Duodenal mucosa (tissue), 2 donors: ENCODE results near the gene RGL3.
"Not testable (repeated sequence)": the region's sequence is repeated elsewhere in the genome, so short reads cannot be mapped to it uniquely, and the experiment has no call there.

Experiments used
- H3K27ac ChIP-seq: one replicate; pipeline ENCODE4 v1.7.0; 2013; ENCODE audit warnings: low read depth, low read length
- H3K27me3 ChIP-seq, 2 donors: one replicate each; pipeline ENCODE4 v1.7.0; 2013; ENCODE audit warnings: low read length in 2 of 2, control low read depth in 1 of 2; ENCODE audit not compliant: insufficient read depth in 2 of 2, control insufficient read depth in 1 of 2
- H3K36me3 ChIP-seq, 2 donors: one replicate each; pipeline ENCODE4 v1.7.0; 2013; ENCODE audit warnings: low read length in 2 of 2, control low read depth in 1 of 2; ENCODE audit not compliant: insufficient read depth in 2 of 2, control insufficient read depth in 1 of 2
- H3K4me1 ChIP-seq, 2 donors: one replicate each; pipeline ENCODE4 v1.7.0; 2013; ENCODE audit warnings: low read length in 2 of 2, control low read depth in 1 of 2; ENCODE audit not compliant: insufficient read depth in 2 of 2, control insufficient read depth in 1 of 2
- H3K4me3 ChIP-seq, 2 donors: one replicate each; pipeline ENCODE4 v1.7.0; 2013; ENCODE audit warnings: low read length in 2 of 2, low read depth in 1 of 2
- H3K9ac ChIP-seq, 2 donors: one replicate each; pipeline ENCODE4 v1.7.0; 2013; ENCODE audit warnings: low read length in 2 of 2, low read depth in 1 of 2
- H3K9me3 ChIP-seq, 2 donors: one replicate each; pipeline ENCODE4 v1.7.0; 2013; ENCODE audit warnings: low read length in 2 of 2, control low read depth in 1 of 2; ENCODE audit not compliant: control insufficient read depth in 1 of 2

RGL3 gene

DNA sequence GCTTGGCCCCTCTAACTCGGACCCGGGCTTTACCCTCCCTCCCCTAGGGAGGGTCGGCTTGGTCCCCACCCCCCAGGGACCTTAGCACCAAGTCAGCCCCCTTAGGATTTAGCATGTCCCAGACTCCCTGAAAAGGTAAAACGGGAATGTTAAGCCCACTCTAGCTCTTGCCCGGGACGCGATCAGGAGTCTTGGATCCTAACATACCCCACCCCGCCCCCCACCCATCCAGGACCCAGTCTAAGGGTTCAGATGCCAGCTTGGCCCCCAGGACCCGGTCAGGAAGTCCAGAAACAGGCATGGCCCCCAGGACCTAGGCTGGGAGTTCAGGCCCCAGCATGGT, 35.4 kb downstream of the RGL3 start:
- Histone ChIP-seq H3K4me3 (peak overlapping the region; percentile 47 to 55), H3K27ac (no peak overlapping the region), H3K9me3 (no peaks in the 10 kb centered on the region), H3K36me3 (no peaks in the 10 kb centered on the region), H3K4me1 (peaks cover 14 to 34% of the 10 kb centered on the region in 2 donors), H3K27me3 (no peaks in the 10 kb centered on the region), H3K9ac (peak overlapping the region in 1 of 2 donors; percentile 18)

DNA sequence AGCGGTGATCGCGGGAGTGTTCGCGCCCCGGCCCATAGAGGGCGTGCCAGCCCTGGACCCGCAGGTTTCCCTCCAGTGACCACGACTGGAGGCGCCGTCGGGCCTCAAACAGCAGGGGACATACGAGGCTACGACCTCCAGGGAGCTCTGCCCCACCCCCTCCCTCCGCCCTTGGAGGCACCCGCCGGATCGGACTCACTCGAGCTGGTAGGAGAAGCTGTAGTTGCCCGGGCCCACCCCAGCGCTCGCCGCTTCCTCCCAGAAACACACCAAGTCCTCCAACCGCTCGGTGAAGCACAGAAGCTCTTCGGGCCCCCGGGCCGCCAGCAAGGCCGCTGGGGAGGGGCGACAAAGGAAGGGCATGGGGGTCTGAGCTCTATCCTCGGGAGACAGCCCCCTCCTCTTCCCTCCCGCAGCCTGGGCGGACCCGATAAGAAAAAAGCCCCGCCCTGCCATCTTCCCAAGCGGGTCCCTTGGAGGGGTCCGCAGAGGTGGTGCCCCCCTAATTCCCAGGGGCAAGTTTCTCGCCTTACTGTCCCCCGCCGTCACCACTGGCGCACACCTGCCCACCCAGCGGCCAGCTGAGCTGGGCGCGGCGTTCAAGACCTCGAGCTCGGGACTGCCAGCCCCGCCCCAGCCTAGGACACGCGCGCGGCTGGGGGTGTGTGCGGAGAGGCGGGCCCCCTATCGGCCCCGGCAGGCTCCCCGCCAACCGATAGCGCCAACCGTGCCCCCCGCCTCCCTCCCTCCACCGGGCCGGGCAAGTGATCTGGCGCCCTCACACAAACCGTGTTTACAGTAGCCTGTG, 36.0 kb downstream of the RGL3 start:
- Histone ChIP-seq H3K9ac (peak overlapping the region in 1 of 2 donors; percentile 18), H3K36me3 (no peaks in the 10 kb centered on the region), H3K27ac (no peak overlapping the region), H3K9me3 (no peaks in the 10 kb centered on the region), H3K4me1 (peaks cover 14 to 34% of the 10 kb centered on the region in 2 donors), H3K27me3 (no peaks in the 10 kb centered on the region), H3K4me3 (peak overlapping the region; percentile 47 to 55)

DNA sequence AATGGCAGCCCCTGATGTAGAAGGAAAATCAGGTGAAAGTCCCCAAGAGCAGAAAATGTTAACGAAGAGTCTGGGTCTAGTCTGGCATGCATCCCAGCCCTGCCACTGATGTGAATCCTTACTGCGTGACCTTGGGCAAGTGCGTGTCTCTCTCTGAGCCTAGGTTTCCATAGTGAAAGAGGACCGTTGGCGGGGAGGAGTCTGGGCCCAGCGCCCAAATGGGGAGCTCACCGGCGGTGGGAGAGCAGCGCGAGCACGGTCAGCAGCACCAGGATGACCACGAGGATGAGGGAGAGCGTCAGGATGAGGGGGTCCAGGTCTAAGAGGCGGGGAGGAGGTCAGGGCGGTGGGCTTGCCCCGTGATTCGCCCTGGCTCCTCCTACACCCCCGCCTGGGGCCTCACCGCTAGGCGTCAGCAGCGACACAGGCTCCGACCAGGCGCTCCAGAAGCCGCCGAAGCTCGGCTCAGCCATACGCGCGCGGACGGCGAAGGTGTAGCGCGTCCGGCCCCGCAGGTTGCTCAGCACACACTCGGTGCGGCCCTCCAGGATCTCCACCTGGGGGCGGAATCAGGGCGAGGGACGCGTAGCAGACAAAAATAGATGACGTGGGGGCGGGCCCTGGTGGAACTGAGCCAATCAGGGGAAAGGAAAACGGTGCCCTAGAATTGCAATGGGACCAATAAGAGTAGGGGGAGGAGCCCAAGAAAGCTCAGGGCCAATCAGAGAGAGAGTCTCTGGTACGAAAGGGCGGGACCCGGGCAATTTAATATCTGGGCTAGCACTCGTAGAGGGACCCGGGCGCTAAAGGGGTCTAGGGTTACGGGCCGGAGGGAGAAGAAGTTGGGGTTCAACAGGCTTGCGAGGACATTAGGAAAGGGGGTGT, 38.2 kb downstream of the RGL3 start:
- H3K4me1 ChIP-seq, result peaks cover 15 to 40% of the 10 kb centered on the region in 2 donors
- H3K27me3 ChIP-seq, result no peaks in the 10 kb centered on the region
- peak overlapping the region; percentile 74 to 93 for H3K4me3 ChIP-seq
- no peaks in the 10 kb centered on the region for H3K36me3 ChIP-seq
- peak overlapping the region; percentile 76 for H3K27ac ChIP-seq
- no peaks in the 10 kb centered on the region for H3K9me3 ChIP-seq
- peak overlapping the region; percentile 61 to 87 for H3K9ac ChIP-seq

DNA sequence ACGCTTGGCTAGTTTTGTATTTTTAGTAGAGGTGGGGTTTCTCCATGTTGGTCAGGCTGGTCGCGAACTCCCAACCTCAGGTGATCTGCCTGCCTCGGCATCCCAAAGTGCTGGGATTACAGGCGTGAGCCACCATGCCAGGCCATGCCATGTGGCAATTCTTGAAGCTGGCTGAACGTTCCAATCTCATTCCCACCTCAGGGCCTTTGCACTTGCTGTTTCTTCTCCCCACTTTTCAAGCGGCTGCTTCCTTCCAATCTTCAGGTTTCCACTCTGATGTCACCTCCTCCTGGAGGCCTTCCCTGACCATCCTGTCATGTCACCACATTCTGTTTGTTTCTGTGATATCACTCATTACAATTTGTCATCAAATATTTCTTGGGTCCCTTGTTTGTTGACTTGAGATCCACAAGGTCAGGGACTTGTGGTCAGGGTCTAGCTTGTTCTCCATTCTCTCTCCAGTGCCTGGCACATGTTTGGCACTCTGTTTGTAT, 39.2 kb downstream of the RGL3 start:
- no peaks in the 10 kb centered on the region for H3K27me3 ChIP-seq
- peak overlapping the region; percentile 61 to 87 for H3K9ac ChIP-seq
- H3K4me1 ChIP-seq, result peaks cover 20 to 47% of the 10 kb centered on the region in 2 donors
- peak overlapping the region in 1 of 2 donors; percentile 74 for H3K4me3 ChIP-seq
- H3K36me3 ChIP-seq, result no peaks in the 10 kb centered on the region
- no peaks in the 10 kb centered on the region for H3K9me3 ChIP-seq
- no peak overlapping the region for H3K27ac ChIP-seq

DNA sequence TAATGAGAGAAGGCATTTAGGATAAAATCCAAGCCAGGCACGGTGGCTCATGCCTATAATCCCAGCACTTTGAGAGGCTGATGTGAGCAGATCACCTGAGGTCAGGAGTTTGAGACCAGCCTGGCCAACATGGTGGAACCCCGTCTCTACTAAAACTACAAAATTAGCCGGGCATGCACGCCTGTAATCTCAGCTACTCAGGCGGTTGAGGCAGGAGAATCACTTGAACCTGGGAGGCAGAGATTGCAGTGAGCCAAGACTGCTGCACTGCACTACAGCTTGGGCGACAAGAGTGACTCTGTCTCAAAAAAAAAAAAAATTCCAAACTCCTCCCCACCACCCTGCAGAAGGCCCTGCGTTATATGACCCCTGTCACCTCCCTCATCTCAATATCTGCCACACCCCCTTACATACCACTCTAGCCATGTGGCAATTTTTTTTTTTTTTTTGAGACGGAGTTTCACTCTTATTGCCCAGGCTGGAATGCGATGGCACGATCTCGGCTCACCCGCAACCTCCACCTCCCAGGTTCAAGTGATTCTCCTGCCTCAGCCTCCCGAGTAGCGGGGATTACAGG, 39.8 kb downstream of the RGL3 start:
- H3K27ac ChIP-seq, H3K27me3 ChIP-seq, H3K9me3 ChIP-seq, H3K4me3 ChIP-seq, H3K9ac ChIP-seq, H3K36me3 ChIP-seq: not testable (repeated sequence)
- H3K4me1 ChIP-seq, result peaks cover 20 to 46% of the 10 kb centered on the region in 2 donors

DNA sequence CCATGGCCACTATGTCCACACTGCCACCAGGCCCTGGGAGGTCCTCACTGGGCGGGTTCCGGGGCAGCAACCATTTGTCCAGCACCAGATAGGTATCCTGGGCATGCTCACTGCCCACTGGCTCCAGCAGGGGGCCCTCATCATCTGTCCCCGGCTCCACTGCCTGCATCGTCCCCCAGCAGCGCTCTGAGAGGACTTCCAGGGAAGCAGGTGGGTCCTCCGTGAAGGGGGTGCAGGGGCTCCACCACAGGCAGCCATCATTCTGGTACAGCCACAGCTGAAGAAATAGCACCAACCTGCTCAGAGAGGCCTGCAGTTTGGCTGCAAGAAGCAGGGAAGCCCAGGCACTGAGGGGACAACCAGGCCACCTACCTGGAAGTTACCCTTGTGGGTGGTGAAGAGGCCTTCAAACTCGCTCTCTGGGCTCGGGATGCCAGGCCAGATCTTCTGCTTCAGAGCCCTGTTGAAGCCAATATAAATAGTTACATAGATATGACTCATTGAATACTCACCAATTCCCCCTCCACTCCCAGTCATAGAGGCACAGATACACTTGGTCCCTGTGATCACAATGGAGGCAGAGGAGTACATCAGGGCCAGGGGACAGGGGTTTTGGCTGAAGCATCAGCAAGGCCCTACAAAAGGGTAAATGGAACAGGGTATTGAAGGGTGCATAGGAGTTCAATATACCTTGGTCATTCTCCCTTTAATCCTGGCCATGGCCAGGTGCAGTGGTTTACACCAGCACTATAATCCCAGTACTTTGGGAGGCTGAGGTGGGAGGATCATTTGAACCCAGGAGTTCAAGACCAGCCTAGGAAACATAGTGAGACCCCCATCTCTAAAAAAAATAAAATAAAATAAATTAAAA, 40.6 kb downstream of the RGL3 start:
- Histone ChIP-seq H3K27ac (no peak overlapping the region), H3K4me3 (no peak overlapping the region), H3K36me3 (no peaks in the 10 kb centered on the region), H3K9me3 (no peaks in the 10 kb centered on the region), H3K9ac (no peak overlapping the region), H3K4me1 (peaks cover 26 to 46% of the 10 kb centered on the region in 2 donors), H3K27me3 (no peaks in the 10 kb centered on the region)

DNA sequence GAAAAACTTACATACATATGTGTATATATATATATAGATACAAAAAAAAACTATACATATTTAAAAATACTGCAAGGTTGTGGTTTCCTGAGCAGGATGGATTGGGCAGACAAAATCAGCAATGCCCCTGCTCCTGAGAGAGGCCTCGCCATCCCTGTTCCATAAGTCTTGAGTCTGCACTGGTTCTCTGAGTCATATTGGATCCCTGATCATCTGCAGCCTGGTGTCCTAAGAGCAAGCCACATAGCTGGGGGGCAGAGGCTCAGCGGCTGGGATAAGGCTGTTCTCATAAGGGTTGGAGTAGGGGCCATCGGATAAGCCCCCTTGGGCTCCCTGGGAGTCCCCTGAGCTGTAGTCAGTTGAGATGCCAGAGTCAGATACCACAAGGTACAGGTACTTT, 41.4 kb downstream of the RGL3 start:
- no peak overlapping the region for H3K27ac ChIP-seq
- H3K4me1 ChIP-seq, result peaks cover 24 to 39% of the 10 kb centered on the region in 2 donors

DNA sequence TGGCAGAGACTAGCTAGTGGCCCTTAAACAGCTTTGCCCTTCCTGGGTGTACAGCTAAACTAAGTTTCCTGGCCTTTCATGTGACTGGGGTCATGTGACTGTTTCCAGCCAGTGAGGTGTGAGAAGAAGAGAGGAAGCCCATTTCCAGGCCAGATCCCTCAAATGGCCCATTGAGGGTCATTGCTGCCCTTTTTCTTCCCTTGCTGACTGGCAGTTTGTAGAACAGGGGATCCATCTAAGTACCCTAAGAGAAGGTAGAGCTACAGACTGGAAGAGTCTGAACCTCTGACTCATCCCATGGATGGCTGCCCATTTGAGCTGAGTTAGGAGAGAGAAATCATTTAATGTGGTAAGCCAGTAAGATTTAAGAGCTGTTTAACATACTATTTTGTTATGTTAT, 41.9 kb downstream of the RGL3 start:
- no peaks in the 10 kb centered on the region for H3K36me3 ChIP-seq
- H3K4me1 ChIP-seq, result peaks cover 24 to 37% of the 10 kb centered on the region in 2 donors
- no peak overlapping the region for H3K9ac ChIP-seq
- H3K27me3 ChIP-seq, result no peaks in the 10 kb centered on the region
- H3K27ac ChIP-seq, result no peak overlapping the region
- H3K4me3 ChIP-seq, result no peak overlapping the region
- no peaks in the 10 kb centered on the region for H3K9me3 ChIP-seq

More for the DNA sequence above, 41.4 kb downstream of the RGL3 start:
- no peak overlapping the region for H3K4me3 ChIP-seq
- no peaks in the 10 kb centered on the region for H3K9me3 ChIP-seq
- no peaks in the 10 kb centered on the region for H3K36me3 ChIP-seq
- no peak overlapping the region for H3K9ac ChIP-seq
- no peaks in the 10 kb centered on the region for H3K27me3 ChIP-seq

DNA sequence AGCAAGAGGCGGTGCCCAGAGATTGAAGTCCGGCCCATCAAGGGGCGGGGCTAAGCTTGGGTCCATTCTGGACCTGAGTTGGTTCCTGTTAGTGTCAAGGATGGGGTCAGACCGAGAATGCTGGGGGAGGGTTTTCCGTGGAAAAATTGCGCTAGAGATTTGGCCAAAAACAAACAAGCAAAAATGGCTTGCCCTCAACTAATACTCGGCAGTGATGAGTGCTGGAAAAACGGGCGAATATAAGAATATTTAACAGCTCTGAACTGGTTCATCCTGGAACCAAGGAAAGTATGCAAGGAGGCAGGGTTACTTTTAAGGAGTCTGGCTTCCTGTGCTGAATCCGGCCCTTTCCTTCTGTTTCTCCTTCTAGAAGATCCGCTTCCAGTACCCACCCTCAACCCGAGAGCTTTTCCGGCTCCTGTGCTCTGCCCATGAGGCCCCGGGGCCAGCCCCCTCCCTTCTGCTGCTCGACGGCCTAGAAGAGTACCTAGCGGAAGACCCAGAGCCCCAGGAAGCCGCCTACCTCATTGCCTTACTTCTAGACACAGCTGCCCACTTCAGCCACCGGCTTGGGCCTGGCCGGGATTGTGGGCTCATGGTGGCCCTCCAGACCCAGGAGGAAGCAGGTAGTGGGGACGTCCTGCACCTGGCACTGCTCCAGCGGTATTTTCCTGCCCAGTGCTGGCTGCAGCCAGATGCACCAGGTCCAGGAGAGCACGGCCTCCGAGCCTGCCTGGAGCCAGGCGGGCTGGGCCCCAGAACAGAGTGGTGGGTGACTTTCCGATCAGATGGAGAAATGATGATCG, 43.8 kb downstream of the RGL3 start:
- no peaks in the 10 kb centered on the region for H3K9me3 ChIP-seq
- peaks cover 14 to 23% of the 10 kb centered on the region in 2 donors for H3K4me1 ChIP-seq

More for the DNA sequence above, 43.8 kb downstream of the RGL3 start:
- peak overlapping the region; percentile 74 to 80 for H3K4me3 ChIP-seq
- no peaks in the 10 kb centered on the region for H3K36me3 ChIP-seq
- no peaks in the 10 kb centered on the region for H3K27me3 ChIP-seq
- H3K9ac ChIP-seq, result peak overlapping the region; percentile 73 to 78
- peak overlapping the region; percentile 82 for H3K27ac ChIP-seq
